Glomerular endothelial cell (primary cell): ENCODE data around the gene ARID1A. TPM values are rescaled to one million over a fixed set of nuclear protein-coding genes. Genes with fewer than 3 reads are reported as not detected.
"Not testable (repeated sequence)": the region's sequence is repeated elsewhere in the genome, so short reads cannot be mapped to it uniquely, and the experiment has no call there.

ENCODE experiments used
- DNase-seq: peaks from one replicate; pipeline ENCODE4 v3.0.0-alpha.2; 2011; ENCODE audit warnings: low read depth, low spot score; ENCODE audit errors: extremely low read depth
- total RNA-seq: library from RNA; depleted of rRNA; stranded (reverse); fragments of >200 nt; gene quantifications from 2 replicates; pipeline ENCODE4 v1.2.3, GENCODE V29; 2015

The ARID1A gene
- total RNA-seq, 1 donor from 2014 or later = 67.8 TPM

GRCh38 chr1:26786437-26787380, 90.9 kb downstream of the ARID1A start:
- DNase-seq = no peak

- DNase-seq = no peak
Observed at GRCh38 chr1:26787381-26787705, 91.5 kb downstream of the ARID1A start.

GRCh38 chr1:26787706-26788514, 92.1 kb downstream of the ARID1A start, which contains the start of gene PIGV:
Gene PIGV, plus strand, starts transcription at chr1:26787950. Its CDS starts 2,866 bp downstream, at chr1:26790816.
- DNase-seq = no peak

GRCh38 chr1:26788515-26788785, 92.6 kb downstream of the ARID1A start:
- DNase-seq = no peak

GRCh38 chr1:26788836-26789611, 93.2 kb downstream of the ARID1A start:
- DNase-seq = no peak

- DNase-seq = no peak
Observed at GRCh38 chr1:26789612-26789865, 93.7 kb downstream of the ARID1A start.

- no peak for DNase-seq
Observed at GRCh38 chr1:26789931-26790330, 94.1 kb downstream of the ARID1A start.

GRCh38 chr1:26790551-26790953, 94.7 kb downstream of the ARID1A start:
- DNase-seq = no peak

- no peak for DNase-seq
Observed at GRCh38 chr1:26791148-26791547, 95.3 kb downstream of the ARID1A start.

- no peak for DNase-seq
Observed at GRCh38 chr1:26791626-26792025, 95.8 kb downstream of the ARID1A start.

GRCh38 chr1:26792924-26793323, 97.1 kb downstream of the ARID1A start:
- DNase-seq = no peak

GRCh38 chr1:26794391-26794790, 98.6 kb downstream of the ARID1A start:
- no peak for DNase-seq

- DNase-seq = no peak
Observed at GRCh38 chr1:26797627-26798026, 101.8 kb downstream of the ARID1A start.

- no peak for DNase-seq
Observed at GRCh38 chr1:26799479-26800142, 103.8 kb downstream of the ARID1A start.

- not testable (repeated sequence) for DNase-seq
Observed at GRCh38 chr1:26803932-26804331, 108.1 kb downstream of the ARID1A start.

GRCh38 chr1:26810105-26810504, 114.3 kb downstream of the ARID1A start:
- not testable (repeated sequence) for DNase-seq

- no peak for DNase-seq
Observed at GRCh38 chr1:26811057-26811456, 115.2 kb downstream of the ARID1A start.

GRCh38 chr1:26811708-26812107, 115.9 kb downstream of the ARID1A start:
- DNase-seq = no peak

GRCh38 chr1:26814377-26814776, 118.6 kb downstream of the ARID1A start:
- DNase-seq = no peak

- no peak for DNase-seq
Observed at GRCh38 chr1:26814893-26815292, 119.1 kb downstream of the ARID1A start.

- no peak for DNase-seq
Observed at GRCh38 chr1:26820784-26821269, 125.0 kb downstream of the ARID1A start.
